Stimulated activated CD8-positive, alpha-beta memory T cell treated with anti-CD3 and anti-CD28 coated beads, Interleukin-12 subunit alpha, Interleukin-12 subunit beta, amount 100 ng/mL, for 1 hour (primary cell): Measurements from ENCODE around the gene TSHZ1.

Experiments
- DNase-seq: peaks from one replicate; pipeline ENCODE4 v3.0.0-alpha.2; 2020; ENCODE audit warnings: low read depth

Gene TSHZ1

DNA sequence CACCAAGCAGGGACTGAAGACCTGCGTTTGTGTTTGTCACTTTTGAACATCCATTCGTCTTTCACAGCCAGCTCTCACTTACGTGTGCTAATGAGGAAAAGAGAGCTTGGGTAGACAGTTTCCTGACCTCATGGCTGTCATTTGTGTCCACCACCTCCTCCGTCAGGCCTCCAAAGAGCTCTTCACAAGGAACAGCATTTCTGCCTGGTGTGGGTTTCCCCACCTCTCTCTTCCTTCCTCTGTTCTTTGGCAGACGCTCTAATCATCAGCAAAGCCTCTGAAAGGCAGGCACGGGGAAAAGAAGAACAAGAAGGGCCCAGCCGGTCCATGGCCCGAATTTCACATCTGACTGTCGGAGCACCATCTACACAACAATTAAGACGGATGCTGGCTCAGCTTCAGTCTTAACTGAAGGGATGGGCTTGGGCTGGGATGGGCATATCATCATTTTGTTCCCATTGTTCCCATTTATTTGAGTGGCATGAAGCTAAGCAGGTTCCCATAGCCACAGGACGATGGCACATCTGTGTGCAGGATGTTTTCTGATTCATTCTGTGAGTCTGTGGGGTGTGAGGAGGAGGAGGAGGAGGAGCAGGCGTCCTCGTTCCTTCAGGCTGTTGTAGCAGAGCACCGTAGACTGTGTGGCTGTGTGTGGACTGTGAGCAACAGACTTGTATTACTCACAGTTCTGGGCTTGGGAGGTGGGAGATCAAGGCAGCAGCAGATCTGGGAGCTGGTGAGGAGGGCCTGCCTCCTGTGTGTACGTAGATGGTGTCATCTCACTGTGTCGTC lies 66.4 kb downstream of the TSHZ1 start:
- DNase-seq, result no peak

DNA sequence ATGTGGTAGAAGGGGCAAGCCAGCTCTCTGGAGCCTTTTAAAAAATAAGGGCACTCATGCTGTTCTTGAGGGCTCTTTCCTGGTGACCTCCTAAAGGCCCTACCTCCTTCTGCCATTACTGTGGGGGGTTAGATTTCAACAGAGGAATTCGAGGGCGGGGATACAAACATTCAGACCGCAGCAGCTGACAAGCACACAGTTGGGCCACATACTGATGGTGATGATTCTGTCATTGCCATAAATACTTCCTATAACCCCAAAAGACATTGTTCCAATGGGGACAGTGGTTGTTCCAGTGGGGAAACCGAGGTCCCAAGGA lies 67.0 kb downstream of the TSHZ1 start:
- no peak for DNase-seq

DNA sequence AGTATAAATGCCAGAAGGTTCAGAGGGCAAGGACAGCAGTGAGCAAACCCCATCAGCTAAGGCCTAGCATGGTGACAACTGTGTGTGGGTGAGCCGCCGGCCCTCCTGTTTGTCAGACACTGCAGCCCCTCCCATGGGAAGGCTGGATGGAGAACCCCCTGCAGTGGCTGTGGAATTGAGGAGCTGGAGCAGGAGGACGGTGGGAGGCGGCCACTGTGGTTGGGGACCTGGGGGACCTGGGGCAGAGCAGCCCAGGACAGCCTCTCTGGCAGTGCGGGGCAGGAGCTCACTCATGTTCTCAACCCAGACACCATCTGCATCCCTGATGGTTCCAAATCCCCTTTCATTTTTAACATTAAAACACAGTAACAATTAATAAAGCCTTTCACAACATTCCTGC lies 68.8 kb downstream of the TSHZ1 start:
- no peak for DNase-seq

DNA sequence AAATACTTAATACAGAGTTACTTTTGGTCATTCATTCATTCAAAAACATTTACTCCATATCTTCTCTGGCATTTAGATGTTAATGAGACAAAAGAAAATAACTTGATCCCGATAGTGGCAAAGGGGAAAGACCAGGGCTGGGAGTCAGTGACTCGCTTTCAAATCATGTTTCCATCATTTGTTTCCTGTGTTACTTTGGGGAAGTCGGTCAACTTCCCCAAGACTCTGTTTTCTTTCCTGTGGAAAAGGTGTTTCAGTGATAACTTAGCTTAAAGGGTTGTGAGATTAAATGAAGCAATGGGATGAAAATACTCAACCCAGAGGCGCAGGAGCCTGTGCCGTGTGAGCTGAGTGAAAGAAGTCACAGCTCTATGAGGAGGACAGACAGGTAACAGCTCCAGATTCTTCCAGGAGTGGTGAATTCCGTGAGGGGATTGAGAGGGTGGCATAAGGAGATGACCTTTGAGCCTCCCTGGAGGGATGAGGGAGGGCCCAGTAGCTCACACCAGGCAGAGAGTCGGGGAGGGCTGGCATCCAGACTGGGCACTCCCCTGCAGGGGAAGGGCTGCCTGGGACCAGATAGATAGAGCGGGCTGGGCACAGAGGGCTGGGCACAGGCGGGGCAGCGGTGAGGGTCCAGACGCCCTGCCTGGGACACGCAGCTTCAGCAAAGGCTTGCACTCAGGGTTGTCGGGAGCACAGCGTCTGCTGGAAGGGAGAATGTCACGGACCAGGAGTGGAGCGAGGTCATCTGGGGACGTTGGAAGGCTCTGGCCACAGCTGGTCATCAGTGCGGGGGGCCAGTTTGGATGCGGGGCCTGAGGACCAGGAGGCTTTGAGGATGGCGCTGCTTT lies 70.1 kb downstream of the TSHZ1 start:
- DNase-seq, result no peak

DNA sequence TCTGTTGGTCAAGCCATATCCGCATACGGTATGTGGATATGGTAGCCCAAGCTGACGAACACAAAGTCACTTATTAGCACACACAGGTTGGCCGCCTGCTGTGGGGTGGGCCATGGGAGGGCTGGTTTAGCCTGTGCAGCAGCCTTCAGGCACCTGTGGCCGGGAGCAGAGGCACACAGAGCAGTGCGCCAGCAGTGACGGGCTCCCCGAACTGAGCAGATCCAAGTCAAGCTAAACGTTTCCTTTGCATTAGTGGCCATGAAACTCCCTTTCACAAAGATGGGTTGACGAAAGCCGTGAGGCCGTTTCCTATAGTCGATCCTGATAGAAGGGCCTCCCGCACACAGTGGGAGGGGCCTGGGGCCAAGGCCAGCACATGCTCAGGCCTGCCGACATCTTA lies 72.1 kb downstream of the TSHZ1 start:
- no peak for DNase-seq

DNA sequence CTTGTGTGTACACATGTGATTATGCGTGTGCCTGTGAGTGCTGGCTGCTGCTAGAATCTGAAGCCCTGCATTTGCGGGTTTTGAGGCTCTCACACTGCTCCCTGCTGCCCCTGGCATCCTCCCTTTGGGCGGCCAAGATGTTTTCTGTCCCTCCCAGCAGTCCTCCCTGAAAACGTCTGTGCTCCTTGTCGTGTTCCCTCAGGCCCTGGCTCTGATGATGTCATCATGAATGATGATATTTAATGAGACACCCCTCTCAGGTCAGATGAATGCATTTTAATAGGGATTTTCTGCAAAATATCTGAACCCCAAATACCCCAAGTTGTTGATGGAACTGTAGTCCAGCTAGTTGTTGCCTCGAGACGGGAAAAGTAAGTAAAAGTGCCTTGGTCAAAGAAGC lies 73.1 kb downstream of the TSHZ1 start:
- no peak for DNase-seq

DNA sequence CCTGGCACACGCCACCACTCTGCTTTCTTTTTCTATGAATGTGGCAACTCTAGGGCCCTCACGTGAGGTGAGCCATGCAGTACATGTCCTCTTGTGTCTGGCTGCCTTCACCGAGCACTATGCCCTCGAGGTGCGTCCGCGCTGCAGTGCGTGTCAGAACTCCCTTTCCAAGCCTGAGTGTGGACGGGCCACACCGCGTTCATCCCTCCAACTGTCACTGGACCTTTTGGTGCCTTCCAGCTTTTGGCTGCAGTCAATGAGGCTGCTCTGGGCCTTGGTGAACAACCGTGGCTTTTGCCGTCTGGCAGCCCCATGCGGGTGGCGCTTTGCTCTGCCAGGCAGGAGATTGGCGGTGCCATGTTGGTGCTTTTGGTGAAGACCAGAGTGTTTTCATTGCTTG lies 74.0 kb downstream of the TSHZ1 start:
- DNase-seq, result no peak

DNA sequence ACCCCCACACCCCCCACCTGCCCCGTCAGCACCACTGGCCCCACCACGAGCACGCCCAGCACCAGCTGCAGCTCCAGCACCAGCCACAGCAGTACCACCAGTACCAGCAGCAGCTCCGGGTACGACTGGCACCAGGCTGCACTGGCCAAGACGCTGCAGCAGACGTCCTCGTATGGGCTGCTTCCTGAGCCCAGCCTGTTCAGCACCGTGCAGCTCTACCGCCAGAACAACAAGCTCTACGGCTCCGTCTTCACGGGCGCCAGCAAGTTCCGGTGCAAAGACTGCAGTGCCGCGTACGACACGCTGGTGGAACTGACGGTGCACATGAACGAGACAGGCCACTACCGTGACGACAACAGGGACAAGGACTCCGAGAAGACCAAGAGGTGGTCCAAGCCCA lies 75.3 kb downstream of the TSHZ1 start:
- no peak for DNase-seq

DNA sequence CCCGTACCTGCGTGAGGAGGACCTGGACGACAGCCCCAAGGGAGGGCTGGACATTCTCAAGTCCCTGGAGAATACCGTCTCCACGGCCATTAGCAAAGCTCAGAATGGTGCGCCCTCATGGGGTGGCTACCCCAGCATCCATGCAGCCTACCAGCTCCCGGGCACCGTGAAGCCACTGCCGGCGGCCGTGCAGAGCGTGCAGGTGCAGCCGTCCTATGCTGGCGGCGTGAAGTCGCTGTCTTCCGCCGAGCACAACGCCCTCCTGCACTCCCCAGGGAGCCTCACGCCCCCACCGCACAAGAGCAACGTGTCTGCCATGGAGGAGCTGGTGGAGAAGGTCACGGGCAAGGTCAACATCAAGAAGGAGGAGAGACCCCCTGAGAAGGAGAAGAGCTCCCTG lies 76.4 kb downstream of the TSHZ1 start:
- DNase-seq, result no peak

DNA sequence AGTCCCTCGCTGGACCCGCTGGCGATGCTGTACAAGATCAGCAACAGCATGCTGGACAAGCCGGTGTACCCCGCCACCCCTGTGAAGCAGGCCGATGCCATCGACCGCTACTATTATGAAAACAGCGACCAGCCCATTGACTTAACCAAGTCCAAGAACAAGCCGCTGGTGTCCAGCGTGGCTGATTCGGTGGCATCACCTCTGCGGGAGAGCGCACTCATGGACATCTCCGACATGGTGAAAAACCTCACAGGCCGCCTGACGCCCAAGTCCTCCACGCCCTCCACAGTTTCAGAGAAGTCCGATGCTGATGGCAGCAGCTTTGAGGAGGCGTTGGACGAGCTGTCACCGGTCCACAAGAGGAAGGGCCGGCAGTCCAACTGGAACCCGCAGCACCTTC lies 77.1 kb downstream of the TSHZ1 start:
- DNase-seq, result no peak

DNA sequence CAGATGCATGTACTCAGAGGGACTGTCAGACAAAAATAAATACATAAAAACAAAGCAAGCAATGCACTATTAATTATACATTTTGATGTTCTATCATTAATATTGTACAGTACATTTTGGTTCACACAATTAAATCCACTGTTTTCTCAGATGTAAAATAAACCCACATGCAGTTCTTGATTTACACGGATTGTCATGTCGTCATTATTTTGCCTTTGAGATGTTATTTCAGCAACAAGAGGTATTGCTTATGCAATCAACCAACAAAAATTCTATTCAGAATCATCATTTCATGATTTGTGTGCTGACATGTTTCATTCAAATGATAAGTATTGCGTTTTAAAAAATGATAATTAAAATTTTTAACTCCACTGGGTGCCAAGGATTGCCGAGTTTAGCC lies 79.2 kb downstream of the TSHZ1 start:
- DNase-seq, result no peak

DNA sequence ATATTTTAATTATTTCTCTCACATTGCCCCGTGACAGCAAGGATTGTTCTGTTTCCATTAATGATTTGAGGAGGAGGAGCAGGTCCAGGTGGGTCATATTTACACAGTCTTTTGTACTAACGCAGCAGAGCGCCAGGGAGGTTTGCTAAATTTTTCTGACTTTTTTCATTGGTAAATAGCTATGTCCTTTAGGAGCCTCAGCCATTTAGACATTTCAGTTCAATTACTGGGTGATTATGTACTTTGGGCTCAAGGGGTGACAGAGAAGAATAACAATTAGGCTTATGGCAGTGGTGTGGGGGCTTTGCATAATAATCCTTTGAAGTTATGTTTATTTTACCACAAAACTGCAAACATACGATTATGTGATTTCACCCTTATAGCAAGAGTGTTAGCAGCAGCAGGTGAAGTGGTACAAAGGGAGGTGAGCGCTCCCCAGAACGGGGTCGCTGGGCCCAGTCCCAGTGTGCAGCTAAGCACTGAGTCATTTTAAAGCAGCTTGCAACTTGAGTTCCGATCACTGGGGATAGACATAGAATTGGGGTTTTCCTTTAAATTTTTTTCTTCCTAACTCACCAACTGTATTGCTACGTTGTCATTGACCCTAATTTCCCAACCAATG lies 80.3 kb downstream of the TSHZ1 start:
- no peak for DNase-seq

DNA sequence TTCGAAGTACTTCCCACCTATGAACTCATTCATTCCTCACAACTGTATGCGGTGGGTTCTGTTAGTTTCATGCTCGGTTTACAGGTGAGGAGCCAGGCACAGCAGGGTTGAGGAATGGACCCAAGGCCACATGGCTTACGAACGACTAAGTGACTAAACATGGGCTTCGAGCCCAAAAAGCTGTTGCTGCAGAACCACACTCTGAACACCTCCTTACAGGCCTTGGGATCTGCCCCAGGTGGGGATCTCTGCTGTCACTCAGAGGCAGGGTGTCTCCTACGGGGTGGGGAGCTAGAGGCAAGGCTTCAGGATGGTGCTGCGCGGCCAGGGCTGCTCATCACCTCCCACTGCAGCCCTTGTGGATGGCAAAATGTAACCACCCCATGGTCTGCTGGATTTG lies 80.9 kb downstream of the TSHZ1 start:
- no peak for DNase-seq

DNA sequence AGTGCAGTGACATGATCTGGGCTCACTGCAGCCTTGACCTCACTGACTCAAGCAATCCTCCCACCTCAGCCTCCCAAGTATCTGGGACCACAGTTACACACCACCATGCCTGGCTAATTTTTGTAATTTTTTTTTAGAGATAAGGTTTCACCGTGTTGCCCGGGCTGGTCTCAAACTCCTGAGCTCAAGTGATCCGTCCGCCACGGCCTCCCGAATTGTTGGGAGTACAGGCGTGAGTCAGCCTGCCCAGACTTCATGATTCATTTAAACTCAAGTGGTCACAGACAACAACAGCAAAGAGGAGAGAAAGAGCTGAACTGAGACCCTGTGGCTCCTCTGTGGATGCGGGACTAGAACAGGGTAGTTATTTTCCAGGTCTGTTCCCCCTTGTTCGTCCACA lies 83.0 kb downstream of the TSHZ1 start:
- no peak for DNase-seq

DNA sequence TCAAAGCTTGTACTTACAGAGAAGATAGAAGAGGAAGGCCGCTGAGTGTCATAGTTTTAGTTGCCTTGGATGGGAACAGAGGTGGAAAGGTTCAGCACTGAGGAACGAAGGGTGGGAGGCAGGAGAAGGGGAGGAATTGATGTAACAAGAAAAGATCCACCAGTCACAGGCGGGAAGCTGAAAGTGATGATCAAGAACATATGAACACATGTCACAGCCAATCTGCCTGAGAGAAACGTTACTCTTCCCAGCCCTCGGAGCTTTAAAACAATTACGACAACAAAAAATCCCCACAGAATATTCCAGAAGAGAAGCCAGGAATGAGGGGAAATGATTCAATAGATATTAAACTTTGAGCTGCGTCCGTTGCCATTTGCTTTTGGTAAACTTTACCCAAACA lies 87.1 kb downstream of the TSHZ1 start:
- DNase-seq, result no peak

DNA sequence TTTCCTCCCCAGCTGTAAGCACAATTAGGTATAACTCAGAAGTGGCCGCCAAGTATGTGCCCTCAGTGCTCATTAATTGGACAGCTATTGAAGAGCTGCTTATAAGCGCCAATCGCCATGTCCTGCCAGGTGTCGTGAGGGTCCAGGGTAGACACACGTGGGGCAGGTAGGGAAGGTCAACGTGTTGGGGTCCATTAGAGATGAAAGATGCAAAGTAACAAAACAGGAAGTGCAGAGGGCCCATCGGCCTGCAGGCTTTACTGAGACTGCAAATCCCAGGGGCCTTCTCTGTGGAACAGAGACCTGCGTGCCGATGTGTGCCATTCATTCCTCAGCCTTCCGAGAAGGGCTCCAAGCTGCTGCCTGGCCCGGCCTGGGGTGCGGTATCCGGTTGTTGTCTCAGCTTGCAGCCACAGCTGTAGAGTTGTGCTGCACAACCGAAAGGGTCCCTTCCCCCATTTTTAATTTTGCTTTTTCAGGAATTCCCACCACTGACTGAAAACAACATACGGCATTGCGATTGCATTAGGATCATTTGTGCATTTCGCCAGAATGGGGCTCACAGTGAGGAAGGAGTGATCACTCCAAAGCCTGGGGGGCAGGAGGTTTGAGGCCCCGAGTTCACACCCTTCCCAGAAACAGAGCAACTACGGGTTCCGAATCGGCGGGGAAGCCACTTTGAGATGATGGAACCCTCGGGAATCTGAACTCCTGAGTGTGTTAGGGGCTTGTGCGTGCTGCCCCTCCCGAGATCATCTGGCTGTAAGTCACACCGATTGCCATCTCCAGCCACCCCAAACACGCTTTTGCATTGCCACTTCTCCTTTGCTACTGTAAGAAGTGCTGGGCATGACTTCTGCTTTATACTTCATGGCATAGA lies 94.3 kb downstream of the TSHZ1 start:
- DNase-seq, result no peak

DNA sequence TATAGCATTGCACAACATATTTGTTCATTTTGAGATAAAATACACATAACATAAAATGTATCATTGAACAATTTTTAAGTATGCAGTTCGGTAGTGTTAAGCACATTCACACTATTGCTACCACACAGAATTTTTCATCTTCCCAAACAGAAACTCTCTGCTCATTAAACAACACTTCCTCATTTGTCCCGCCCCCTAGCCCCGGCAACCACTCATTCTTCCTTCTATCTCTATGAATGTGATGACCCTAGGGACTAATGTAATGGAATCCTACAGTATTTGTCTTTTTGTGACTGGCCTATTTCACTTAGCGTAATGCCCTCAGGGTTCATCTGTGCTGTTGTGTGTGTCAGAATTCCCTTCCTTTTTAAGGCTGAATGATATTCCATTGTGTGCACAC lies 95.4 kb downstream of the TSHZ1 start:
- no peak for DNase-seq

DNA sequence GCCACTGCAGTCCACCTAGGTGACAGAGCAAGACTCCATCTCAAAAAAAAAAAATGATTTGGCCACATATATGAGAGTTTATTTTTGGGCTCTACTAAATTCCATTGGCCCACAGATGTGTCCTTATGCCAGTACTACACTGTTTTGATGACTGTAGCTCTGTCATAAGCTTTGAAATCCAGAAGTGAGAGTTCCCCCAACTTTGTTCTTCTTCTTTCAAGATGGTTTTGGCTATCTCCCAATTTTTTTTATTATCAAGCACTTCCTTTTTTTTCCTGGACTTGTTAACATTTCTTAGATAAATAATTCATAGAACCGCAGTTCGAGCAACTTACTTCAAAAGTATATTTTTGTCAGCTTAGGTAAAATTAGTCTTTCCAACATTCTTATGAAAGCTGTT lies 96.9 kb downstream of the TSHZ1 start:
- no peak for DNase-seq

DNA sequence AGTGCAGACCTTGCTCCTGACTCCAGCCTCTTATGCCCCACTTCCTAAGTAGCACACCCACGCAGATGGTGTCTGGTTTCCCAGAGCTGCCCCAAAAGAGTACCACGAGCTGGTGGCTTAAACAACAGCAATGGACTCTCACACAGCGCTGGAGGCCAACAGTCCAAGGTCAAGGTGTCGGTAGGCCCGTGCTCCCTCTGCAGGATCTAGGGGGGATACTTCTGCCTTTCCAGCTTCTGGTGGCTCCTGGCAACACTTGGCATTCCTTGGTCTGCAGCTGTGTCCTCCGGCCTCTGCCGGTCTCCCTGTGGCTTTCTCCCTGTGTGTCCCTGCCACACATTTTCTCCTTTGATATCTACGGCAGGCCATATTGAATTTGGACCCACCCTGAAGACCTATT lies 99.0 kb downstream of the TSHZ1 start:
- DNase-seq, result no peak

DNA sequence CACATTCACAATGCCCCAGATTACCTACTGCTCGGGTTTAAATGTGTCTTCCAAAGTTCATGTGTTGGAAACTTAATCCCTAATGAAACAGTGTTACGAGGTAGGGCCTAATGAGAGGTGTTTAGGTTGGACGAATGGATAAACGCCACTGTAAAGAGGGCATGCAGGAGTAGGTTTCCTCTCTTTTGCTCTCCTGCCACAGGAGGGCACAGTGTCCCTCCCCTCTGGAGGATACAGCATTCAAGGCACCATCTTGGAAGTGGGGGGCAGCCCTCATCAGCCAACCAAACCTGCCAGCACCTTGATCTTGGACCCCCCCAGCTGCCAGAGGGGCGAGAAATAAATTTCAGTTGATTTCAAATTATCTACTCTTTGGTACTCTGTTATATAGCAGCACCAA lies 103.5 kb downstream of the TSHZ1 start:
- no peak for DNase-seq

DNA sequence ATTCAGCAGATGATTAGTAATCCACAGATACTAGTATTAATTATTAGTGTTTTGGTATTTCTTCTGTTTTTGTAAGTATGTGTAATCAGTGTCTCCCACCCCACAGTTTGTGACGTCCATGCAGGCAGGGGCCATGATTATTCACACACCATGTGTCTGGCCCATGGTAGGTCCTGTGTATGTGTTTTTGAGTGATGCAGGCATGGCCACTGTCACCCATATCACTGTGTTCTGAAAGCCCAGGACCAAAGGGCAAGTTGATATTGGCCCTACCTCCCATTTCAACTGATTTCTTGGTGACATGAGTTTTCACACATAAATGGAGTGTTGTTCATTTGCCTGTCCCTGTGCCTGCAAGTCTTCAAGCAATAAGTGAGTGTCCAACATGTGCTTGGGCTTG lies 104.0 kb downstream of the TSHZ1 start:
- no peak for DNase-seq

DNA sequence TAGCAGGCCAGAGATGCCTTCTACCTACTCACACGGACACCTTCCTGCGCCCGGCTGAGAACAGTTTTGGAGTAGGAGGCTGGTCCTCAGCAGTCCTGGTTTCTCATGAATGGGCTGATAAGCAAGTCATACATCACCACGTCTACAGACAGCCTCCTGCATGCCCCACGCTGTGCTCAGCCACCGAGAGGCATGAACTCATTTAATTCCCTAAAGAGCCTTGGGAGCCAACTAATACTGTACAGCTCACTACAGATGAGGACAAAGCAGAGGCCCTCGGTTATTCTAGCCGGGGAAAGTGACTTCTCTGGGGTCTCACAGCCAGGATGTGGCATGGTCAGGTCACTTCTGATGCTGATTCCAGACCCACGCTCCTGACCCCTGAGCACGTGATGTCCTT lies 105.6 kb downstream of the TSHZ1 start:
- no peak for DNase-seq
